ENCODE data around the gene STX12.
"Not testable (repeated sequence)": the region's sequence is repeated elsewhere in the genome, so short reads cannot be mapped to it uniquely, and the experiment has no call there.

The STX12 gene
- total RNA-seq = 25.6 to 32.2 (median 28.8) reads per million in 4 donors

DNA sequence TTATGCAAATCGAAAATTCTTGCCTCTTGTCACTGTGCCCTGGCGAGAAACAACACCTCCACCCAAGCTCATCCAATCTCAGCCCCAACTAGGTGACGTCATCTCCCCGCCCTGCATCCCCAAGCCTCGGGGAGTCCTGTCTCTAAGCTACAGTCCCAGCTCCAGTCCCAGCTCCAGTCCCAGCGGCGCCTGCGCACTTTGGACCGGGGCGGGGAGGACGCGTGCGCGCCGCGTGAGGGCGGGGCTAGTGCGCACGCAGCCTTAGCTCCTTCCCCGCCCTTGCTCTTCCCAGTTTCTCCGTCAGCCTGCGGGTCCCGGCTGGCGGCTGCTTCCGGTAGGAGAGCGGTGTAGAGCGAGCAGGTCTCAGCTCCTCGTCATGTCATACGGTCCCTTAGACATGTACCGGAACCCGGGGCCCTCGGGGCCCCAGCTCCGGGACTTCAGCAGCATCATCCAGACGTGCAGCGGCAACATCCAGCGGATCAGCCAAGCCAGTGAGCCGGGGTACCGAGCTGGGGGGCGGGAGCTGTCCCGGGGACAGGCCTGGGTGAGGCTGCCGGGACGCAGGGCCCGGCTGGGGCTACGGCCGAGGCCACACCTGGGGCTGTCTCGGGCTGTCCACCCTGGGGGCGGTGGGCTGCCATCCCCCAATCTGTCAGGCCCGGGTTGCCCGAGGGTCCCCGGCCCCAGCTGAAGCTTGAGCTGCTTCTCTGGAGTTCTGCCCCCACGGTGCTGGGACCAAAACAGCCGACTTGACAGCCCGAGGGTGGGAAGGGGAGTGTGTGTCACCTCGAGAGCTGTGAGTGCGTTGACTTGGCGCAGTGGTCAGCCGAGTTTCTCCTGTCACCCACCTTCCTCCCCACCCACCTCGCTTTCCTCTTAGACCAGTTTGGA, at the start of gene STX12:
TSS of gene STX12 (plus strand) at position 288 of the 894 bp plus-strand sequence. CDS start at position 377, 89 bp downstream.
- peak; percentile 97 to 100 (median 98) for DNase-seq

DNA sequence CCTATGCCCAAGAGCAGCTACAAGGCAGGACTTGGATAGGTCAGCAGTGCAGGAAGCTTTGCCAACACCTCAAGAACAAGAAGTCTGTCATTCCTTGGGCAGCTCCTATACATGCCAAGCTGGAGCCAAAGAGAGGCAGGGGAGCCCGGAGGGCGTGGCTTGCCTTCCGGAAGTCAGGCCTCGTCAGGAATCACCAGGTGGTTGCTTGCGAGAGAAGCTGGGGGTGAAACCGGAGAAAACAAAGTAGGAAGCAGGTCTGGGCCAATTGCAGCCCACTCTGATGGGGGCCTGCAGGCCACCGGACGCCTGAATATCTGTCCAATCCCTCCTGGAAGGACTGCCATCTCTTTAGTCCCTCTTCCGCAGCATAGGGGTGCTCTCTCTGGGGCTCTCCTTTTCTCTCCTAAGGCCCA, 48.1 kb upstream of the STX12 start:
- no peak for DNase-seq

DNA sequence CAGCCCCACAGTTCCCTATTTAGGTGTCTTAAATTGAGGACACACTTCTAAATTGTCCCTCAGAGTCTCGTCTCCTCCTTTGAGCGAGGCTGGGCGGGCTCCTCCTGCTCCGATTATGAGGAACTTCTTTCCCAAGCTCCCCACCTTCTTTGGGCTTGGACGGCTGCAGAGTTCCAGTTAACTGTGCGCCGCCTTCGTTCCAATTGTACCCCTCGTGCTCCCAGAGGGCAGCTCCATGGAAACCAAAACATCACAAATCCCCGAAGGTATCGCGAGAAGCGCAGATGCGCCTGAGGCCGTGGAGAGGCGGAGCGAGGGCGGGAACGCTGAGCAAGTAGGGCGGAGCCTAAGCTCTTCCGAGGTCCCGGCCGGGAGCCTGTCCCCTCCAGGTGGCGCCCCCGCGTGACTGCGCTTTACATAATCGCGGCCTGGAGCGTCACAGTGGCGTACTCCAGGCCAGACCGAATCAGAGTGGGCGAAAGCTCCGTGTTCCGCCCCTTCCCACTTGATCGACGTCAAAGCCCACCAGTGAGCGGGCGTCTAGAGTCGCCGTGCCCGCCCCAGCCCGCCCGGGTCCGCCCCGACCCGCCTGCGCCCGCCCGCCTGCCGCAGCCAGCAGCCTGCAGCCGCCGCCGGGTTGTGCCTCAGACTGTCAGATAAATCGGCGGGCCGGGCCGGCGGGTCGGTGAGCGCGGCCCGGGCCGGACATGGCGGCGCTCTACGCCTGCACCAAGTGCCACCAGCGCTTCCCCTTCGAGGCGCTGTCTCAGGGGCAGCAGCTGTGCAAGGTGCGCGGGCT, 47.4 kb upstream of the STX12 start, which contains the start of gene FAM76A:
TSS of gene FAM76A (plus strand) at position 588 of the 799 bp plus-strand sequence. CDS start at position 708, 120 bp downstream.
- peak; percentile 99 to 100 (median 99) for DNase-seq

DNA sequence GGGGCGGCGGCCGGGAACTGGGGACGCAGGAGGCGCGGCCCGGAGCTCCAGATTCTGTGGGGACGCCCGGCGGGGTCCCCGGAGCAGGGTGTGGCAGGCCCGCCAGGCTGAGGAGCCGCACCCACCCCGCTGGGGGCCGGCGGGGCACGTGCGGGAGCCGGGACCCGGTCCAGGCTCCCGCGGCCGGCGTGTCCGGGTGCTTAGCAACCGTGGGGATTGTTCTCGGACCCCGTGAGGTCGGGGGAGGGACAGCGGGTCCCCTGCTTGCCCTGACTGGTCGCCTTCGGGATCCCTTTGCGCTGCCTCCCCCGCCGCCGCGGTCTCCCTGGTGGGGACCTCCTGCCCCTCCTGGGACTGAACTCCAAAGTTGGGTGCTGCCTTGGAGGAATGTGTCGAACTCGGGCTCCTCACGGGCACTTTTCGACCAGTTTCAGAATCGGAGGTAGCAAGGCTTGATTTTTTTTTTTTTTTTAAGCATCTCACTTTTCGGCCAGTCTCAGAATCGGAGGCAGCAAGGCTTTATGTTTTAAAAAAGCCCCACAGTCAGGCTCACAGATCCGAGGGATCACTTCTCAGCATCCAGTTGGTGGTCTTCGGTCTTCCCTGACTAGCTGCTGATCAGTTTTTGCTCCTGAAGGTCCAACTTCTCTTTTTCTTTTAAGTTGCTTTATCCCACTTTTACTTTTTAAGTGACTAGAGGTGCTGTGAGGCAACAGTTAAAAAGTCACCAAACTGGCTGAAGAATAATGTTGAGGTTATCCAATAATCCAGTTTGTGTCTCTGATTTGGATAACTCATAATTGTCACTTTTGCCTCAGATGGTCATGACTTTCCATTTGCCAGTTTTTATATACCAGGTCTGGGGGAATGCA, 46.6 kb upstream of the STX12 start:
- DNase-seq = peak in 4 of 5 donors; percentile 10 to 44 (median 26)

DNA sequence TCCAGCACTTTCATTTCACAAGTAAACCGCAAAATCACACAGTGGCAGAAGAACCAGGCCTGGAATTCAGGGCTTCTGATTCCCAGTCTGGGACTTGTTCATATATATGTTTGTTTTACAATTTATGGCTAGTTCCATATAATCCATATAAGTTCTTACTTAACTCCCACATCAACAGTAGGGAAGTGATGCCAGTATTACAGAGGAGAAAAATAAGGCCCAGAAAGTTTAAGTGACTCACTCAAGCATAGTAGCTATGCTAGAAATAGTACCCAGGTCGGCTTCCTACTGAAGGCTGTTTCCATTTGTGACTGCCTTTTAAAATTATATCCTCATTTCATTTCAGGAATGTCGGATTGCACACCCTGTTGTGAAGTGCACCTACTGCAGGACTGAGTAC, 45.9 kb upstream of the STX12 start:
- no peak for DNase-seq

DNA sequence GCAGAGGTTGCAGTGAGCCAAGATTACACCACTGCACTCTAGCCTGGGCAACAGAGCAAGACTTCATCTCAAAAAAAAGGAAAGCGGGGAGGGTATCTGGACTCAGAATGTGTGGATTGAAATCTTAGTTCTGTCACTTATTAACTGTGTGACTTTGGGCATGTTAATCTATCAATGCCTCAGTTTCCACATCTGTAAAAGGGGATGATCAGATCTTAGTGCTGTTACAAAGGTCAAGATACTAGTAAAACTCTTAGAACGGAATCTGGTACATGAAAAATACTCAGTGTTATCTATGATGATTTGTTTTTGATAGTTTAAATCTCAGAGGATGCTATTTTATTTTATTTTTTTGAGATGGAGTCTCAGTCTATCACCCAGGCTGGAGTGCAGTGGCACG, 36.8 kb upstream of the STX12 start:
- DNase-seq = no peak

DNA sequence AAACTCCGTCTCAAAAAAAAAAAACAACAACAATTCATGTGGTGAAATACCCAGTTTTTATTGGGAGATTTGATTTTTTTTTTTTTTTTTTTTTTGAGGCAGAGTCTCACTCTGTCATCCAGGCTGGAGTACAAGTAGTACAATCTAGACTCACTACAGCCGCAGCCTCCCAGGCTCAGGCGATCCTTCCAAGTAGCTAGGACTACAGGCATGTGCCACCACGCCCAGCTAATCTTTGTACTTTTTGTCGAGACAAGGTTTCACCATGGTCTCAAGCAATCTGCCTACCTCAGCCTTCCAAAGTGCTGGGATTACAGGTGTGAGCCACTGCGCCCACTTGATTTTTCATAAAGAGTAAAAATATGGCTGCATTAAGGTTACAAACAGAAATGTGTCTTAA, 31.9 kb upstream of the STX12 start:
- no peak for DNase-seq

DNA sequence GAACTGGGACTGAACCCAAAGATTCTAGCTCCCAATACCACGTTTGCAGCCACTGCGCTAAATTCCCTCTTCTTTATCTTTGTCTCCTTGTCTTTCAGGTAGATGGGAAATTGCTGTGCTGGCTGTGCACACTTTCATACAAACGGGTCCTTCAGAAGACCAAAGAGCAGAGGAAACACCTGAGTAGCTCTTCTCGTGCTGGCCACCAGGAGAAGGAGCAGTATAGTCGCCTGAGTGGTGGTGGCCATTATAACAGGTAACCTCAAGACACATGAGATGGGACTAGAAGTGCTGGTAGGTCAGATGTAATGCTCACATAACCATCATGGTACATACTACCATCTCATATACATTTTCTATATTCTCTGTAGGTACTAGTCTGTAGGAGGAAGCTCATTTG, 28.5 kb upstream of the STX12 start:
- no peak for DNase-seq

DNA sequence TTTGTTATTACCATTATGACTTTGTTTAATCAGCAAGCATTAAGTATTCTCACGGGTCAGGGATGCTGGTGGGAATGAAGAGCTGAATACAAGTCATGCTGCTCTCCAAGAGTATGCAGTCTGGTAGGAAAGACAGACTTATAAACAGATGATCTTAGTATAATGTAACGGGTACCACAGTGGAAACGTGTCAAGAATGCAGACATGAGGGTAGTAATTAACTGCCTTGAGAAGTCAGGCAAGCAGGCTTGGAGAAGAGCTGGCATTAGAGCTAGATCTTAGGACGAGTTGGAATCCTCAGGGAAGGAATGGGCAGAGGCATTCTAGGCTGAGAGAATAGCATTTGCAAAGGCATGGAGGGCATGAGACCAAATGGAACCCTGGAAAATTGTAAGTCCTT, 27.6 kb upstream of the STX12 start:
- no peak for DNase-seq

DNA sequence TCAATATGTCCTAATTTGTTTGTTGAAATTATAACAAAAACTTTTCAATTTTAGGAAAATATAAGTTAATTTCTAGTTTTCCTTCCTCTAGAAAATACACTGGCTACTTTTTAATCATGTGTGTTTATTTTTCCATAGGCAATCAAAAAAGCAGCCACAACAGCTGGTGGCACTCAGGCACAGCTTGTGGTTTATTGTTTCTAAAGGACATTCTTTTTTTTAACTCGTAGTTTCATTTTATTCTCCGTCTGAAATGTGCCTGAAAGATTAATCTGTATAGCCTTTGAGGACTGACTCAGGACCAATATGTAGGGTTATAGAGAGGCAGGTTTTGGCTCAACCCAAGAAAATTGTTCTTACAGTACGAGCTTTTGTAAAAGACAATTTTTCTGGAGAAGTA, 20.7 kb upstream of the STX12 start:
- DNase-seq = no peak

DNA sequence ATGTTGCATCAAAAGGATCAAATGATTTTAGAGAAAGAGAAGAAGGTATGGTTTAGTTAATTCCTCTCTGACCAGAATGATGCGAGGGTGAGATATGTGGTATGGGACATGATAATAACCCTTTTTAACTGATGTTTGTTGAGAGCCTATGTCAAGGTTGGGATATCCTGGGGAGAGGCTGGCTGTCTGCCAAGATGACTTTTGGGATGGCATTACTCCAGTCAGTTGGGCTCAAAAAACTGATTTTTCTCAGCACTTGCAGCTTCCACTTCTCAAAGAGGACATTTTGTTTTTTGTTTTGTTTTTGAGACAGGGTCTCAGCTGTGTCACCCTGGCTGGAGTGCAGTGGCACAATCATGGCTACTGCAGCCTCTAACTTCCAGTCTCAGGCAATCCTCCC, 17.7 kb upstream of the STX12 start:
- no peak for DNase-seq

DNA sequence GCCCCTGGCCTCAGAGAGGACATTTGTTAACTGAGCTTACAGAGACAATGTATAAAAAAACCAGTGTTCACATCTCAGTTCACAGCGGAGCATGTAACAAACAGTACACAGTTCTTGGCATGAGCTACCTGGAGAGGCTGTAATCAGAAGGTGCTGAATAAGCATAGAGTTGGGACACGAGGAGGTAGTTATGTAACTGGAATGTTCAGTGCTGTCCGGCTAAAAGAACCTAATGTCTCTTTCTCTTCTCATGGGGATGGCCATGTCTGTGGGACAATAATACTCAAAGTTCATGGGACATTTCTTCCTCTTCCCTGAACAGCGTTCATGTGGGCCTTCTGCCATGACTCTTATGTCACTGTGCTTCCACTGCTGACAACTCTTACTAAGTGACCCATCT, 17.2 kb upstream of the STX12 start:
- no peak for DNase-seq

DNA sequence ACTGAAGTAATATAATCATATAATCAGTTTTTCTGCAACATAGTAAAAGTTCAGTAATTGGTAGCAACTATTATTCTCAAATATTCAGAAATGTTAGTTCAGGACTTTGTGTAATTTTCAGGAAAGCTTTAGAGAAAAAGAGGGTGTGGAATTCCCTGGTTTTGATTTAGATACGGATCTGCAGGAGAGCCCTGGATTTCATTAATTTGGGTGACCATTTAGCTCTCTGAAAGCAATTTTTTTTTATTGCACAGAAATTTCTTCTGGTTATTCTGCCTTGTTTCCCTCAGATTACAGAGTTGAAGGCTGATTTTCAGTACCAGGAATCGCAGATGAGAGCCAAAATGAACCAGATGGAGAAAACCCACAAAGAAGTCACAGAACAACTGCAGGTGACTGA, 13.8 kb upstream of the STX12 start:
- no peak for DNase-seq

DNA sequence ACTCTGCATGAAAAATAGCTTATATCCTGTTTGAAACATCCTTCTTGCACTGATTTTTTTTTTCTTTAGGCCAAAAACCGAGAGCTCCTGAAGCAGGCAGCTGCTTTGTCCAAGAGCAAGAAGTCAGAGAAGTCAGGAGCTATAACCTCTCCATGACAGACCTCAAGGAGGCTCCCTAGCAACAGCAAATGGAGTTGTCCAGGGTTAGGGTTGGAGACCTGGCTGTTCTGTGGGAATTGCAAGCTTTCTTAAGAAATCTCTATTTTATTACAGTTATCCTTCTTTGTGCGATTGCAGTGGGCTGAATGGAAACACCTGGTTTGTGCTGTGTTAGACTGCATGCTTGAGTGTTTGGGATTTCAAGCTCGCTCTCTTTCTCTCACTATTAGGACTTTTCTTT, 12.6 kb upstream of the STX12 start:
- DNase-seq = no peak

DNA sequence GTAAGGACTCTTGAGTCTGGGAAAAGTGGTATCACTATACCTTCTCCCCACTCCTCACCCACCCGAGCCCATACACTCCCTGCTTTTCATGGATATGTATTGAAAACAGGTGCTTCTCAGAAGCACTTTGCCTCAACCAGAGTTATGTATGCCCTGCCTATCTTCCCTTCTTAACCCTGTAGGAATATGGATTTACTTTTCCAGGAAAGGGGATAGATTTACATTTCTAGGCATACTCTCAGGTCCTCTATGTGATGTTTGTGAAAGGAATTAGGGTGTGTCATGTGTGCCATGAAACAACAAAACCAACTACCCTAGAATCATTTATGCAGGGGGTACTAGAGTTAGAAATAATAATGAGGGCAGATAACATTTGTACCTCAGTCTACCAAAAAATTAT, 11.0 kb upstream of the STX12 start:
- no peak for DNase-seq

DNA sequence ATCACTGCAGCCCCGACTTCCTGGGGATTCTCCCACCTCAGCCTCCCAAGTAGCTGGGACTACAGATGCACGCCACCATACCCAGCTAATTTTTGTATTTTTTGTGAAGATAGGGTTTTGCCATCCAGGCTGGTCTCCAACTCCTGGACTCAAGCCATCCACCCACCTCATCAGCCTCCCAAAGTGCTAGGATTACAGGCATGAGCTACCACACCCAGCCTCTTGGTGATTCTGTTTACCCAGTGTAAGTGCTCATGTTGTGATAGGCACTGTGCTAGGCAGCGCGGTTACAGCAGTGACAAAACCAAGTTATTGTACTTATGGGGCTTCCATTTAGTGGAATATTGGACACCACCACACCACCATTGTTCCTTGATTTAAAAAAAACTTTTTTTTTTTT, 9.7 kb upstream of the STX12 start:
- DNase-seq = no peak

DNA sequence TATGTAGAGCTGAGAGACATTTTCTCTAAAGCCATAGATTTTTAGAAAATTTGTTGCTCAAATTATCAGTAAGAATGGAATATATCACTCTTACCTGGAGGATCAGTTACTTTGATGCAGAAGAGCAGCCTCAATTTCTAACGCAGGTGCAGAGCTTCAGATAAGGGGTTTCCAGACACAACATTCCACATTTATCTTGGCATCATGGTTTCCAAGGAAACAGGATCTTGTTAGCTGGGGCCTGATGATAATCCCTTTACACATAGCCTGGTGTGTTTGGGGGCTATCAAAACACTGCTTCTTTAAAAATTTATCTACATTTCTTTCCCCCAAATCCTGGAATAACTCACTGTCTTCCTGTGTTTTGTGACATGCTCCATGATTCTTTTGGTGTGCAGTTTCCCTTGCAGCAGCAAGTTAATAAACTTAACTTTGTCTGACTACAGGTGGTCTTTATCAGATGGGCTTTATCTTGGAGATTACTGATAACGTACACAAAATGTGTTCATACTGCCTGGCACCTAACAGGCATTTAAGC, 2.7 kb upstream of the STX12 start:
- no peak for DNase-seq

DNA sequence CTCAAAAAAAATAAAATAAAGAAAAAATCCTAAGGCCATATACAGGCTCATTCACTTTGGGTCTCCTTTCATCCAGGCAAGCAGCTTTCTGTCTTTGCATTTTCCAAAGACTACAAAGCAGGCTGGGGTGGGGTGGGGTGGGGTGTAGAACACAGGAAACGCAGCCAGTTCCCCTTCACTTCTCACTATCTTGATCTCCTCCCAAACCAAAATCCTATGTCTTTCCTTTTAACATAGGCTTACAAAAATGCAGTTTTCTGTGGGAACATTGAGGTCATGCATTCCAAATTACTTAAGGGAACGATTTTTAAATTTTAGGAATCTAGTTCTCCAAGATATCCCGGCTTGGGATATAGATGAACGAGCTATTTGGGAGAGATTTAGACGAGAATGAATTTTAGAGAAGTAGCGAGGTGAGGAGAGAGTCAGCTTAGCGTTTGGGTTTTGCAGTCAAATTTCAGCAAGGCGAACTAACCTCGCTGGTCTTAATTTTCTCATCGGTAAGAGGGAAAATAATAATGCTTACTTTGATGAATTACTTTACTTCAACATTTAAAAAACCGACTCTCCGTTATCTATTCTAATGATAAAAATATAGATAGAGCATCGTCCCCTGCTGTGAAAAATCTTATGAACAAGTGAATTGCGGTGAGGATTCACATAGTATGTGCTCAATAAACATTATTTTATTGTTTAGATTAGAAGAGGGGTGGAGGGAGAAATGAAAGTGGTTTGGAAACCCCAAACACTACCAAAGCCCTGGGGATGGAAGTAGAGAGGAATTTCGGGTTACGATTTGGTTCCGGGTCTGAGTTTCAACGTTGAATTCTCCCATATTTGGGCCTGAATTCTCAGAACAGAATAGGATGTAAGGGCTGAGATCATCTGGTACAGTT, 735 bp upstream of the STX12 start:
- peak in 1 of 5 donors; percentile 12 for DNase-seq

DNA sequence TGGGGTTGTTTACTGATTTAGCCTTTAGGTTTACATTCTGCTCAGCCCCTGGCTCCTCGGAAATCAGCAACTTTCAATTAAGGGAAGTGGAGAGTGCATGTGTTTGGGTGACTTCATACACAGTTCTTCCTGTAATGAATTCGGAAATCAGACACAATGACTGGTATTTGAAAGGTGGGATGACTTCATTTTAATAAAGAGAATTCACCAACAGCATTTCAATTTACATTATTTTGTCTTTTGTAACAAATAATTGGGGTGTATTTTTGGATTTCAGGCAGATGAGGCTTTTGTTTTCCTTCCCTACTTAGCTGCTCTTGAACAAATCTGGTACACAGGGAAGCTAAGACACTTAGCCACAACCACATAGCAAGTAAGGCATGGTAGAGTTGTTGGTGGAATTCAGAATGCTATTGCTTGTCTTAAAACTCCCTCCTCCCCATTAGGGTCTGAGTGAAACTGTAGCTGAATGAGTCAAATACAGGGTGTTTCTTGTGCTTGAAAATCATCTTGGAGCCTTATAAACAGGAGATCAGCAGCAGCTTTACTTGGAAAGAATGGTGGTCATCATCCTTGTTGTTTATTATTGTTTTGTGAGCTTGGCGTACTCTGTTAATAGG, 917 bp downstream of the STX12 start:
- peak in 1 of 5 donors; percentile 37 for DNase-seq

DNA sequence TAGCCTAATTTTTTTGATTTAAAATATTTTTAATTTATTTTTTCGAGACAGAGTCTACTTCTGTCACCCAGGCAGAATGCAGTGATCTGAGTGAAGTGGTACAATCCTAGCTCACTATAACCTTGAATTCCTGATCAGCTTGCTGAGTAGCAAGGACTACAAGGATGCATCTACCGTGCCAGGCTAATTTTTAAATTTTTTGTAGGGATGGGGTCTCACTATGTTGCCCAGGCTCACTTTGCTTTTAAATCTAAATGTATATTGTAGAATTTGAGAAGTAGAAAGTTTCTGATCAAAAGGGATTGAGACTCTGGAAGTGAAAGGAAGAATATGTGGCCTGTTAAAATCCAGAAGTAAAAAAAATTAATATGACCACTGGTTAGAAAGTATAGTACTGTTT, 1.6 kb downstream of the STX12 start:
- DNase-seq = no peak

DNA sequence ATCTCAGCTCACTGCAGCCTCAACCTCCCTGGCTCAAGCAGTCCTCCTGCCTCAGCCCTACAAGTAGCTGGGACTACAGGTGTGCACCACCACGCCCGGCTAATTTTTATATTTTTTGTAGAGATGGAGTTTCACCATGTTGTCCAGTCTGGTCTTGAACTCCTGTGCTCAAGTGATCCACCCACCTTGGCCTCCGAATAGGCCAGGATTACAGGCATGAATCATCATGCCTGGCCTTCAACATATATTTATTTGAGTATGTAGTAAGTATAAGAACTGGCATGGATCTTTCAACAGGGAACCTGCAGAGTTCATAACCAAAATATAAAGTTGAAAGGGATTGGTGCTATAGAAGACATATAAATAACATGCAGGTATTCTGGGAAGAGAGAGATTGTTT, 2.3 kb downstream of the STX12 start:
- DNase-seq = not testable (repeated sequence)

All from T-helper 1 cell (primary cell).